Renal cortex interstitium (tissue), 11 donors: Measurements from ENCODE around the gene GAMT. TPM values are rescaled to one million over a fixed set of nuclear protein-coding genes. Genes with fewer than 3 reads are reported as not detected.
"Not testable (repeated sequence)": the region's sequence is repeated elsewhere in the genome, so short reads cannot be mapped to it uniquely, and the experiment has no call there.

Source experiments
- DNase-seq, 11 donors: peaks; one replicate each; pipeline ENCODE4 v3.0.0-alpha.2; 2013; ENCODE audit warnings: low read depth in 9 of 11, low spot score in 4 of 11; ENCODE audit errors: extremely low read depth in 1 of 11
- polyA plus RNA-seq, 3 donors: library from polyadenylated mRNA; unstranded; fragments of 120-200 nt; gene quantifications; one replicate each; pipeline ENCODE4 v1.2.1, GENCODE V29; 2013; ENCODE audit not compliant: insufficient read length in 3 of 3

Gene GAMT
- polyA plus RNA-seq, 3 donors, result 25.6 to 39.6 (median 37.4) TPM

DNA sequence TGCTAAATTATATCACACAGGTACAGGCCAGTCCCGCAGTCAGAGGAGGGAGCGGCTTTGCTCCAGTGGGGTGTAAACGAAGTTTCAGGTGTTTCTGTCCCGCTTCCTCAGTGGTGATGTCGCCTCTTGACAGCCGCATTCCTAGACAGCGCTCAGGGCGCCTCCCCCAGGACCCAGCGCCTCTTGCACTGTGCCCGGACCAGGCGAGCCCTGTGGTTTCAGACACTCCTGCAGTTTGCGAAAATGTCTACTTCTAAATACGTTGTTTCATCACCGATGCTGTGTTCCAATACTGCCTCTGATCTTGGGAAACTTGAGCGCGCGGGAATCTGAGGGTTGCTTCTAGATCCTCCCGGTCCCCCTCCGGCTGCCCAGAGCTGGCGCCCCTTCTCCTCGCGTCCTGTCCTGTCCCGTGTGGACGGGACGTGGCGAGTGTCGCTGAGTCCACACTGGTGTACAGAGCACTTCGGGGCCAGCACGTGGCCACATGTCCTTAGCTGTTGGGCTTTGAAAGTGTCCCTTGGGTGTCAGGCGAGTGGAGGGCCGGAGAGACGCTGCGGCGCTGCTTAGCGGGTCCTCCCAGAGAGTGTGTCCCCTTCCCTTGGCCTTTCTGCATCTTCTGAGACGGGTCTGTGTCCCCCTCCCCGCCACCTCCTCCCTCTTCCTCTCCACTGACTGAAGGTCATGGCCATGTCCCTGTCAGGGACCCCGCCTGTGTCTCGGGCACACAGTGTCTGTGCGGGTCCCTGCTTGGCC is 22.3 kb upstream of the GAMT start:
- no peak for DNase-seq

DNA sequence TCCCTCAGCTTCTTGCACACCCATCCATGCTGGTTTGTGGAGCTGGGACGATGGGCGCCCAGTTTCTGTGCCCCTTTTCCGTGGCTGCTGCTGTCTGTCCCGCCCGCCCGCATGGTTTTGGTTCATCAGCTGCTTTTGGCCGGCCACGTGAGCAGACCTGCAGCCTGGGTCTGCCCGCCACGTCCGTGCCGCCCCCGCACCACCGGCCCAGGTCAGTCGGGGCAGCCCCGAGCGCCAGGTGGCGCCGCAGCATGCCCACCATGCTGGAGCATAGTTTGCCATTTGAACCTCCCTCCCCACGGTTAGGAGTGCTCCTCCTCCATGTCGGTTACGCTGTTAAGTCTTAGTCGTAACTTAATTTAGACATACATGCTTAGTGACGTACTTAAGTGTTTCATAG is 21.6 kb upstream of the GAMT start:
- no peak for DNase-seq

DNA sequence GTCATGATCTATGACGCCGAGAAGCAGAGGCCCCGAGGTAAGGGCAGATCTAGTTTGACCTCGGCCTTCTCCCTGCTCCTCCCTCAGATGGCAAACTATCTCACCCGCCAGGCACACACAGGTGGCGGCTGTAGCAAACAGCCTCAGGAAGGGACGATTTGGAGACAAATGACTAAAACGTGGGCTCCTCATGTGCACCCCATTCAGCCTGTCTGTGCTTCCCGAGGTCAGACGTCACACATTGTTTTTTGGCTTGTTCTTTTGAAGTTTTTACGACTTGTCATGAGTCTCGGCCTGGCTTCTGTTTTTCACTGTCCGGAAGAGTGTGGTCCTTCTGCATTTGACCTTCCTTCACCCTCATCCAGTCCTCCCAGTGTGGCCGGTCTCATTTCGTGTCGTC is 21.0 kb upstream of the GAMT start:
- no peak for DNase-seq

DNA sequence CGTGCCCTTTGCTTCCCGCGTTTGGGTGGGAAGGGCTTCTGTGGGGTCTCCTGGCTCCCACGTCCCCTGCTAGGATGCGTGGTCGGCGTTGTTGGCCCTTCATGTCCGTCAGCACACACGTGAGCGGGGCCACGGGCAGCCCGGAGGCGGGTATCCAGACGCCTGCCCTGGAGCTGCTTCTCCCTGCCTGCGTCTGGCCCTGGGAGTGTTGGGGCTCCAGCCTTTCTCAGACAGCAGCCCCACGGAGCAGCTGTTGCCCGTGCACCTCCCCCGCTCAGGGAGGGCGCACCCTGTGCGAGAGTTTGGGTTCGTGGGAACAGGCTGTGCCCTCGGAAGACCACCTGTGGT is 20.6 kb upstream of the GAMT start:
- DNase-seq, result no peak

DNA sequence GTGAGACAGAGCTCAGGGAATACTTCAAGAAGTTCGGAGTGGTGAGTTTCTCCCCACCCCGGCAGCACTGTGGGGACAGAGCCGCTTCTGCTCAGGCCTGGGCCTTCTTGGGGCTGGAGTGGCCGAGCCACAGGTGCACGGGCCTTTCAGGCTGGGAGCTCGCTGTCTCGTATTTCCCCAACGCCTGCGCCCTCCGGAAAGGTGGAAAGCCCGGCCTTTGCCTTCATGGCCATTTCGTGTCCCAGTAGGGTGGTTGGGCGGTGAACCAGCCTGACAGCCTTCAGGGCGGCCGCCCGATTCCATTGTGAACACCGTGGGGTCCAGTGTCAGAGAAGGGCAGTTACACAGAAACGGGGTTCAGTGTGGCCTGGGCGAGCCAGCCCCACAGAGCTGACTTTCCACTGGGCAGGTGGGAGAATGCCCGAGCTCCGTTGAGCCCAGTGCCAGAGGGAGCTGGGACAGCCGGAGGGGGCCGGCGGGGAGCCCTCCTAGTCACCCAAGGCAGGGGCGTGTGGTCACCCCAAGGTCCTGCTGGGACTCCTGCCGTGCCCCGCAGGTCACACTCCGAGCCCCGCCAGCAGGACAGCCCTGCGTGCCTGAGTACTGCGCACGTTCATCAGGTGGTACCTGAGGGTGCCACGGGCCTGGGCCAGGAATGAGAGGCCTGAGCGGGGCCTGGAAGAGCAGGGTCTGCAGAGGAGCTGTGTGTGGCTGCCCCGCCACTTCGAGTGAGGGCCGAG is 20.0 kb upstream of the GAMT start:
- no peak for DNase-seq

DNA sequence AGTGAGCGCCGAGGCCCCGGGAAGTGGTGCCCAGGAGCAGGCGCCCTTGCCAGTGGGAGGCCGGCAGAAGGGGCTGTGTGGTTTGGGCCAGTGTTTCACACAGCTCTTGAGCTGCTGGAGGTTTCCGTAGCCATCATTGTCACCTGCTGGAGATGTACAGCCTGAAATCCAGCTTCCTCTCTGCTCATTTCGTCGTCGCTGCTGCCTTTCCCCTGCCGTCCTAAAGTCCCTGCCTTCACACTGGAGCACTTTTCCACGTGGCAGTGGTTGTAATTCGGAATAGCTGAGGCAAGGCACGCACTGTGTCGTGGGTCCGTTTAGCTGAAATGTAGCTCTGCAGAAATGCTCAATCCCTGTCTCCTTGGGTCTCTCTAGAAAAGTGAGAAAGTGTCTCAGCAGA is 19.2 kb upstream of the GAMT start:
- no peak for DNase-seq

DNA sequence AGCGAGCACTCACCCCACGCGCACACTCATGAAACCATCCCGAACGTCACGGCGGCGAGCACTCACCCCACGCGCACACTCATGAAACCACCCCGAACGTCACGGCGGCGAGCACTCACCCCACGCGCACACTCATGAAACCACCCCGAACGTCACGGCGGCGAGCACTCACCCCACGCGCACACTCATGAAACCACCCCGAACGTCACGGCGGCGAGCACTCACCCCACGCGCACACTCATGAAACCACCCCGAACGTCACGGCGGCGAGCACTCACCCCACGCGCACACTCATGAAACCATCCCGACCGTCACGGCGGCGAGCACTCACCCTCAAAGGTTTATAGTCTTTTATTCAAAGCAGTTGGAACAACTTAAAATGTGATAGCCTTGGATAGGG is 18.7 kb upstream of the GAMT start:
- DNase-seq, result not testable (repeated sequence)

DNA sequence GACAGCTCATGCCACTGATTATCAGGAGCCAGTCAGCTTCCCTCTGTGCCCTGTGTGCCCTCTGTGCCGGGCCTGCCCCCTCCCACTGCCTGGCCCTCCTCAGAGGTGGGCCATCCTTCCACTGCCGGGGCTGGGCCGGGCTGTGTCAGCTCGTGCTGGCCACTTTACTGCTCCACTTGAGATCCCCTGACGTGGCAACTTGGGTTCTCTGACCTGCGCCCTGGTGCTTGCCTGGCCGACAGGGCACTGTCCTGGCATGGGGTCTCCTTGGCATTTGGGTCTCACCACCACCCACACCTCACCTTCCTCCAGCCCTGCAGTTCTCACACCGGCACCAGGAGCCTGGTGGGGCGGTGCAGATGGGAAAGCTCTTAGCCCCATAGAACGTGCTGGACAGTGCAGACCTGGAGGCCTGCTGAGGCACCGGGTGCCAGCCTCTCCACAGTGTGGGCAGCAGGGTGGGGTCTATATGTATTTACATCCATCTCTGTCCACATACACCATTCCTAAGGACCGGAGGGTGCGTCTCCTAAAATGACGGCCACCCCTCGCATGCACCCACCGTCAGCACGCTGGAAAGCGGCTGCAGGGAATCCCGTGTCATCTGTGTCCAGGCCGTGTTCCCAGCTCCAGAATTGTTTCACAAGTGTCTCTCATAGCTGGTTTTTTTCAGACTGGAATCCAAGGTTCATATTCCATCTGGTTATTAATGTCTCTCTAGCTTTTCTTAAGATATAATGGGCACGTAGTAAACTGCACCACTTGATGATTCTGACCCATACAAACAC is 17.8 kb upstream of the GAMT start:
- no peak for DNase-seq

DNA sequence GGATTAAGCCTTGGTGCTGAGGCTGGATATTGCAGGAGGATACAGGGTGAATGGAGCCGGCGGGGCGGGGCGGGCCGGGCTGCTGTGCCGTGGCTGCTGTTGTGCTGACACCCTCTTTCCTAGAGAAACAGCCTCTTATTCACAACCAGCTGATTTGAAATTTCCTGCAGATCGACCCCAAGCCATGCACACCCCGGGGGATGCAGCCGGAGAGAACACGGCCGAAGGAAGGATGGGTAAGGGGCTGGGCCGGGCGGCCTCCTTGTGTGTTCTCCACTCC is 17.1 kb upstream of the GAMT start:
- no peak for DNase-seq

DNA sequence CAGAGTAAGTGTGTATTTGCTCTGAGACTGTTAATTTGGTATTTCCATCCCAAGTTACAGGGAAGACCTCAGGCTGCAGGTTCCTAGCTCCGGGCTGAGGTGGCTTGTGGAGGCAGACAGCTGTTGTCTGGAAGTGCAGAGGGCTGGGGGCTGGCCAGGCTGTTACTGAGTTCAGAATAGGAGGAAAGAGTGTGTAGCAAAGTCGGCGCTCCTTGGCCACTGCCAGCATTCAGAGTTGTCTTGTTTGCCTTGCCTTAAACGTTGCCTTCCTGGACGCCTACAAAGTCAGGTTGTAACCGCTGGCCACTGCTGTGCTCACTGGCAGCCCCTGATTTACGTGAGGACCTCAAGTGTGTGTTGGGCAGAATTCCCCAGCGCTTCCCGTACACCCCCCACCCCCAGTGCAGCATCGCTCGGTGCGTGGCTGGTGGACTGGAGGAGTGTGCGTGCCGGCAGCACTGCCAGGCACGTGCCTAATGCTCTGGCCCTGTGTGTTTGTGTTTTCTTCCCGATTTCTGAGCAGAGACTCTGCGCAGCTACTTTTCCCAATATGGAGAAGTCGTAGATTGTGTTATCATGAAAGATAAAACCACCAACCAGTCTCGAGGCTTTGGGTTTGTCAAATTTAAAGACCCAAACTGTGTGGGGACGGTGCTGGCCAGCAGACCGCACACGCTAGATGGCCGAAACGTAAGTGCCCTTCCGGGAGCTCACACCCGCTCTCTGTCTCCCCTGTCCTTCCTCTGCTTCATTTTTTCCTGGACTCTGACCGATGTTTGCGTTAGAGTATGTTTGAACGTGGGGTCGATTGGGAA is 16.5 kb upstream of the GAMT start:
- no peak for DNase-seq

DNA sequence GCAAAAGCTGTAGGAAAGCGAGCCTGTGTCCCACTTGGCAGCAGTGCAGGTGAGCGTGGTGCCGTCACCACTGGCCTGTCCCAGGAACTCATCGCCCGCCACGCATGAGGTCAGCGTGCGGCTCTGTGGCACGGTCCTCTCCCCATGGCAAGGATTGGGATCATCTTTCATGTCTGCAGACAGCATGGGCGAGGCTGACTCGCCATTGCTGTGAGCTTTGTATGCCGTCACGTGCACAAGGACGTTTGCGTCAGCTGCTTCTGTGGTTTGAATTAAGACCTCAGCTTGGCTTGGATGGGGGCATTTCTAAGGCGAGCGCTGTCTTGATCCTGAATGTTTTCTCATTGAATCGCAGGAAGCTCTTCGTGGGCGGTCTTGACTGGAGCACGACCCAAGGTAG is 15.8 kb upstream of the GAMT start:
- no peak for DNase-seq

DNA sequence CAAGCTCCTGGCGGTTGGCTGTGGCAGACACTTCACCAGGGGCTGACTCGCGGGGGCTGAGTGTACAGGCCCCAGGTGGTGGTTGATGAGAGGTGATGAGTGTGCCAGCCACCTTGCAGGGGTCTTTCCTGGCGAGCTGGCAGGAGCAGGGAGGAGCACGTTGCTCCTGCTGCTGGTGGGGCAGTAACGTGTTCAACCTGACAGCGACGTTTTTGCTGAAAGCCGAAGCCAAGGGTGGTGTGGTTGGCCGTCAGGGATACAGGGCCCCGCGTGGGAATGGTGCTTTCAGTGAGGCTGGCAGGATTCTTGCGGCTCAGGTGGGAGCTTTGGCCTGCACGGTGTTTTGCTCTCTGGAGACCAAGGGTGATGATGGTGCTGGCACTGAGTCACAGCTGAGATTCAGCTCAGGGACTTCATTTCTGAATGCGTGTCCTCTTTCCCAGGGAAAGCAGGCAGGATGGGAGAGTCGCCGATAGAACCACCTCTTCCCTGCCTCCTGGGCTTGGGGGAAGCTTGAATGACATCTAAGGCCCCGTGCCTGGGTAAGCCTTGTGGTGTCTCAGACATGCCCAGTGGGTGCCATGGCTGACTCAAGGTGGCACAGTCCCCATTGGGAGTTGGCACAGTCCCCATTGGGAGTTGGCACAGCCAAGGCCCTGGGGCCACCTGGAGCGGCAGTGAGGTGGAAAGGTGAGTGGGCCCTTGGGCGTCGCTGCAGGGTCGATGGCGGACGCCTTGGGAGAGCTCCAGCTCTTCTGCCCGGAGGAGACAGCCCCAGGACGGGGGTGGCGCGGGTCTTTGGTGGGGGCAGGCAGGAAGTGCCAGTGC is 14.9 kb upstream of the GAMT start:
- no peak for DNase-seq

DNA sequence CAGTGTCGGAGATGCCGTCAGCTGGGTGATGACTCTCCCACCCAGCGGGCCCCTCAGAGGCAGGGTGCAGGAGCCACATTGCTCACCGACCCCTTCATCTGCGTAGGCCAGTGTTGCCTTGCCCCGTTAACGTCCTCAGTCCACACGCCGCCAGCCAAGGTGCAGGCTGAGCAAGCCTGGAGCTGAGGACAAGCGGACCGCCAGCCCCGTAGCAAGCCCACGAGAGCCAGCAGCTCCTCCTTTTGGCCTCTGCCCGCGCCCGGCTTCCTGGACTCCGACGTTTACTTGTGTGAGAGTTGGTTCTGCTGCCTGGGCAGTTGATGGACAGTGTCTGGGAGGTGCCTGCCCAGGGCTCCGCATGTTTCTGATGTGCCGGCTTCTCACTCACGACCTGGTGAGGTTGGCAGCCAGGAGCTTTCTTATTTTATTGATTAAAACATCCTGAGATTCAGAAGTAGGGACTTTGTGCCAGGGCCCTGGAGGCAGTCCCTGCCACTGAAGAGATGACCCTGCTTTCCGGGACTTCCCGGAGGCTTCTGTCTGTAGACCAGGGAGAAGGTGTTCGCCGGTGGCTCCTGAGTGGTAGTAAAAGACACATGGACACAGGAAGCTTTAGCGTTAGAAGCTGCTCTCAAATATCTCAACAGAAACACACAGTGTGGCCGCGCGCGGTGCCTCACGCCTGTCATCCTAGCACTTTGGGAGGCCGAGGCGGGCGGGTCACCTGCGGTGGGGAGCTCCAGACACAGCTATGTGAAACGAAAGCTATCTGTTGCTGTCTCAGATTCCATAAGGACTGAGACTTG is 11.9 kb upstream of the GAMT start:
- DNase-seq, result no peak

DNA sequence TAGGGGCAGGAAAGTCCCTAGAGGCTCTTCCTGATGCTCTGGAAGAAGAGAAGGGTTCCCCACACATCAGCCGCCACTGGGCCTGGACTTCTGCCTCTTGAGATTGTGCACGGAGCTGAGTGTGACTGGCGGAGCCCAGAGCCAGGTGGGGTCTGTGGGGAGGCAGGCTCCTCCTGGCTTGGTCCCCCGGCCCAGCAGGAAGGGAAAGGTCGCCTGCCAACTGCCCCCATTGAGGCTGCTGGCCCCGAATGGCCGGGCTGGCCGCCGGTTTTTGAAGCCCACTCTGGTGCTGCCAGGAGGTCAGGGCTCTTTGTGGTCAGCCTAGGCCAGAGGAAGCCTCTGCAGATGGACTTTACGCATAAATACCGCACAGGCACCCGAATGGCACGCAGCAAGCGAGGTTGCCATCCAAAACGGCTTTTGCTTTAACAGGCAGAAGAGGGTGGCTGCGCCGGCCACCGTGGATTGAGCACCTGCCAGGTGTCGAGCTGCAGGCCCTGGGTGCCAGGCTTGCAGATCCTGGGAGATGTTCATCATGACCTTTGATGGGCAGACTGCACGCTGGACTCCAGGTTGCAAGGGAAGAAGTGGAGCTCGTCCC is 11.1 kb upstream of the GAMT start:
- no peak for DNase-seq

DNA sequence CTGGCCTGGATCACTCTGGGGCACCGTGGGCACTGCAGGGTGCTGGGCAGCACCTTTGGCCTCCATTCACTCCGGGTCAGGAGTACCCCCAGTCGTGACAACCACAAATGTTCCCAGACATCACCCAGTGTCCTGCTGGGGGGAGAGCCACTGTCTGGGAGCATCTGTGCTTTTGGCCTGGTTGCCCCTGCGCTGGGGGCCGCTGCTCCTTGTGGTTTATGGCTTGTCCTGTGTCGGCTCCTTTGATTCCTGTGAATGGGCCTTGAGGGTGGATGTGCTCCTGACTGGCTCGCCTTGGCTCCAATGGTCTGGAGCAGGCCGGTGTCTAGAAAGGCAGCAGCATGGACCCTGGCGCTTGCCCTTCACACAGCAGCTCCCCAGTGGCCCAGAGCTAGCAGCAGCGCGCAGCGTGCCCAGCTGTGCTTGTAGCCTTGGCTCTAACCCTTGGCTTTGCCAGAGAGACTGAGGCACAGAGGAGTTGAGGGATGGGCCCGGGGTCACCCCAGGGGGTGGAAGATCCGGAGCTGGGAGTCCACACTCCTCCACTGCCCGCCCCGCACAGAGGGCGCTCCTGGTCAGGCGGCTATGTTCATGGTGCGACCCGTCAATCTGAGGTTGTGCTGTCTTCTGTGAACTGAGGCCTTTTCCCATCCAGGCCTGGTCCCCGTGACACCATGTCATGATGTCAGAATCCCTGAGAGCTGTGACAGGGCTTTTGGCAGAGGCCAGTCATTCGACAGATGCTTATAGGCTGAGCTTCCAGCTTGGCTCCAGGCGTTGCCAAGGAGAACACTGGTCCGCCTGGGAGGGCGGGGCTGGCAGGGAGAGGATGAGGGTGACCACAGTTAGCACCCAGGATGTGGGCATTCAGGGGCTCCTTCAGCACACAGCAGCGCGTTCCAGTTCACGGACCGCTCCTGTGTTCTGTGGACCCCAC is 10.2 kb upstream of the GAMT start:
- no peak for DNase-seq

DNA sequence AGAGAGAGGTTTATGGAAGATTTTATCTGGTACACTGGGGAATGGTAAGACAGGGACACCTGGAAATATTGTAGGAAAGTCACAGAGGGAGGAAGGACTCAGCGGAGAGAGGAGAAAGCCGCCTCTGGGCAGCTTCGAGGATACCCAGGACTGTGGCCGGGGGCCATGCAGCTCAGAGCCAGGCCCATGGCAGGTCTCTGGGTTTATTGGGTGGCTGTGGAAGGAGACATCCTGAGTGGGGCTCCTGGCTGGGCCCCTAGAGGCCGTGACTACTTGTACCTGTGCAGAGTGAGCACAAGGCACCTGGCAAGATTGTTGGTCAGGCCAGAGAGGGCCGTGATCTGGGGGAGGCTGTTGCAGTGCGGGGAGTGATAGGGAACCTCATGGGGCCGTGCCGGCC is 9.4 kb upstream of the GAMT start:
- DNase-seq, result no peak
